ENCODE results near the gene FAM184B.

Gene FAM184B

GRCh38 chr4:17781300-17782287 lies at the start of gene FAM184B:
Gene FAM184B (minus strand): TSS chr4:17781621. CDS start chr4:17781299, 322 bp downstream.
- peak; percentile 38 for DNase-seq

- no peak for DNase-seq
Measured at GRCh38 chr4:17823871-17824669, 42.6 kb upstream of the FAM184B start.

GRCh38 chr4:17817027-17817426 lies 35.6 kb upstream of the FAM184B start:
- peak; percentile 52 for DNase-seq

GRCh38 chr4:17816142-17816541 lies 34.7 kb upstream of the FAM184B start:
- DNase-seq = no peak

GRCh38 chr4:17814140-17814539 lies 32.7 kb upstream of the FAM184B start:
- no peak for DNase-seq

GRCh38 chr4:17812801-17813200 lies 31.4 kb upstream of the FAM184B start:
- DNase-seq = no peak

GRCh38 chr4:17812125-17812524 lies 30.7 kb upstream of the FAM184B start:
- DNase-seq = peak; percentile 17

- DNase-seq = peak; percentile 42
Measured at GRCh38 chr4:17811078-17811603, 29.7 kb upstream of the FAM184B start.

GRCh38 chr4:17810260-17811077 lies 29.0 kb upstream of the FAM184B start, which contains the start of the genes DCAF16 and NCAPG:
Gene DCAF16 (minus strand): TSS chr4:17810757. CDS start chr4:17804141, 6,616 bp downstream.
Gene NCAPG (plus strand): TSS chr4:17810979. CDS start chr4:17811078, 99 bp downstream.
- peak; percentile 99 for DNase-seq

GRCh38 chr4:17809667-17810066 lies 28.2 kb upstream of the FAM184B start:
- DNase-seq = no peak

GRCh38 chr4:17807446-17807845 lies 26.0 kb upstream of the FAM184B start:
- DNase-seq = no peak

GRCh38 chr4:17805580-17806155 lies 24.2 kb upstream of the FAM184B start:
- DNase-seq = no peak

- no peak for DNase-seq
Measured at GRCh38 chr4:17797808-17798207, 16.4 kb upstream of the FAM184B start.

- no peak for DNase-seq
Measured at GRCh38 chr4:17794730-17795129, 13.3 kb upstream of the FAM184B start.

GRCh38 chr4:17788956-17789355 lies 7.5 kb upstream of the FAM184B start:
- no peak for DNase-seq

- DNase-seq = no peak
Measured at GRCh38 chr4:17787315-17787714, 5.9 kb upstream of the FAM184B start.

GRCh38 chr4:17786567-17786966 lies 5.1 kb upstream of the FAM184B start:
- no peak for DNase-seq

GRCh38 chr4:17785858-17786257 lies 4.4 kb upstream of the FAM184B start:
- DNase-seq = no peak

- DNase-seq = peak; percentile 89
Measured at GRCh38 chr4:17780501-17781299, 721 bp downstream of the FAM184B start.

- DNase-seq = no peak
Measured at GRCh38 chr4:17778431-17778830, 3.0 kb downstream of the FAM184B start.

GRCh38 chr4:17773135-17773698 lies 8.2 kb downstream of the FAM184B start:
- no peak for DNase-seq

Data from NCI-H1092 treated with DMSO at 0.1 percent for 48 hours (cell line).